ENCODE results near the gene VCL.

VCL gene

DNA sequence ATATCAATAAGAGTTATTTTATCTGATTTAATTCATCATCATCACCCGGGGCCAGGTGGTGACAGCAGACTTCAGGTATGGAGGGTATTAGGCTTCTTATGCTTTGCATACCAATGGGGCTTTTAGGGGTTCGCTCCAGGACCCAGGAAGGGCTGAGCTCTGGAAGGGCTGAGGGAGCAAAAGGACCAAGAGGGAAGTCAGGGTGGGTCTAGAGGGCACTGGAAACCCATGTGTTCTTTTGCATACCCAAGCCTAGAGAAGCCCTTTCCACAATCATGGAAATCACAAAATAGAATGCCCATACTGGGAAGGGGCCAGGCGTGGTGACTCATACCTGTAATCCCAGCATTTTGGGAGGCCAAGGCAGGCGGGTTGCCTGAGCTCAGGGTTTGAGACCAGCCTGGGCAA is 30.9 kb upstream of the VCL start:
- H3K4me1 Mint-ChIP-seq (ENCODE audit: low read depth): peaks cover 17% of the 10 kb centered on the region
- H3K27ac Mint-ChIP-seq: no peak overlapping the region
- H3K4me3 Mint-ChIP-seq: no peak overlapping the region

DNA sequence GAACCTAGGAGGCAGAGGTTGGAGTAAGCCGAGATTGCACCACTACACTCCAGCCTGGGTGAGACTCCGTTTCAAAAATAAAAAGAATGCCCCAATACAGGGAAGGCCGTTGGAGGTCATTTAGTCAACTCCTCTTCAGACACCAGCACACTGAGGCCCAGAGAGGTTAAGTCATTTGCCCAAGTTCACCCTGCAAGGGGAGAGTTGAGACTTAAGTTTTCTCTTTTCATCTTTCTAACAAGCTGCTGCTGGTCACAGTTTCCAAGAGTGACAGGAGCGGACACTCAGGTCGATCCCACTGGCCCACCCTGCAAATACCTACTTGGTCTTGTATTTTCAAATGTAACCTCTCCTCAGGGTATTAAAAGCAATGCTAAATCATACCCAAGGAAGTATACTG is 30.4 kb upstream of the VCL start:
- H3K4me1 Mint-ChIP-seq (ENCODE audit: low read depth): peaks cover 17% of the 10 kb centered on the region
- no peak overlapping the region for H3K27ac Mint-ChIP-seq

More for the DNA sequence above, 30.9 kb upstream of the VCL start:
- Mint-ChIP-seq H3K9me3 (no peaks in the 10 kb centered on the region), H3K27me3 (no peaks in the 10 kb centered on the region), H3K36me3 (ENCODE audit: low read depth) (no peaks in the 10 kb centered on the region)

DNA sequence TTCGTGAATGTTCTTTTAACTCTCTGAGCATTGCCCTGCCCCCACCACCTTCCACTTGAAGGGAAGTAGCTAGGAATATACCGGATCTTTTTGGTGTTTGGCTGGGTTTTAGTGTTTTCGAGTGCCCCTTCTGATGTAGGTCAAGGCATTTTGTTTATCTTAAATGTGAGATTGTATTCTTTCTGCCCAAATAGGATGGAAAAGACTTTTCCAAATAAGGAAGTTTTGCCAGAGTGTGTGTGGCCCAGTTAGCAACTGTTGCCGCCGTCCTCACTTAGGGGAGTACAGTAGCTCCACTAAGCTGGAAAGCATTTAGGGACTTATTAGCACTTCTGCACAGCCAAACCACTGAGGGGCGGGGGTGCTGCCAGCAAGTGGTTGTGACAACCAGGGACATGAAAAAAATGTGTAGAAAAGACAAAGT is 29.8 kb upstream of the VCL start:
- H3K4me1 Mint-ChIP-seq (ENCODE audit: low read depth): peaks cover 17% of the 10 kb centered on the region
- H3K27me3 Mint-ChIP-seq: no peaks in the 10 kb centered on the region
- no peak overlapping the region for H3K27ac Mint-ChIP-seq
- H3K9me3 Mint-ChIP-seq: no peaks in the 10 kb centered on the region
- no peak overlapping the region for H3K4me3 Mint-ChIP-seq
- H3K36me3 Mint-ChIP-seq (ENCODE audit: low read depth): no peaks in the 10 kb centered on the region

More for the DNA sequence above, 30.4 kb upstream of the VCL start:
- H3K9me3 Mint-ChIP-seq: no peaks in the 10 kb centered on the region
- H3K27me3 Mint-ChIP-seq: no peaks in the 10 kb centered on the region
- no peak overlapping the region for H3K4me3 Mint-ChIP-seq
- H3K36me3 Mint-ChIP-seq (ENCODE audit: low read depth): no peaks in the 10 kb centered on the region

DNA sequence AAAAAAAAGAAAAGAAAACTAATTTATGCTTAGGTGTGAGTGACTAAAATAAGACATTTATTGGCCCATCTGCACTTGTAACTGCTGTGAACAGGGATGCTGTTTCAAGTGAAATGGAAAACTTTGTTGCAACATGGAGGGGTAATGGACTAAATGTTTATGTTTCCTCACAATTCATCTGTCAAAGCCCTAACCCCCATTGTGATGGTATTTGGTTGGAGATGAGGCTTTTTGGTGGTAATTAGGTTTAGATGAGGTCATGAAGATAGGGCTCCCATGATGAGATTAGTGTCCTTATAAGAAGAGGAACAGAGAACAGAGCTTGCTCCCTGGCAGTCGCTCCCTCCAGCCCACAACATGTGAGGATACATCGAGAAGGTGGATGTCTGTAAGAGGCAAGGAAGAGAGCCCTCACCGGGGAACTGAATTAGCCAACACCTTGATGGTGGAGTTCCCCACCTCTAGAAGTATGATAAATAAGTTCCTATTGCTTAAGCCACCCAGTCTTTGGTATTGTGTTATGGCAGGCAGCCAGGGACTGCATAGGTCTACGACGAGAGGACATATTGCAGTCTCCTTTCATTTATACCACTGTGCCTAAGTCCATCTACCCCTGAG is 28.6 kb upstream of the VCL start:
- H3K4me3 Mint-ChIP-seq: no peak overlapping the region
- no peaks in the 10 kb centered on the region for H3K27me3 Mint-ChIP-seq
- no peak overlapping the region for H3K27ac Mint-ChIP-seq
- peaks cover 27% of the 10 kb centered on the region for H3K4me1 Mint-ChIP-seq (ENCODE audit: low read depth)
- H3K9me3 Mint-ChIP-seq: no peaks in the 10 kb centered on the region
- no peaks in the 10 kb centered on the region for H3K36me3 Mint-ChIP-seq (ENCODE audit: low read depth)

DNA sequence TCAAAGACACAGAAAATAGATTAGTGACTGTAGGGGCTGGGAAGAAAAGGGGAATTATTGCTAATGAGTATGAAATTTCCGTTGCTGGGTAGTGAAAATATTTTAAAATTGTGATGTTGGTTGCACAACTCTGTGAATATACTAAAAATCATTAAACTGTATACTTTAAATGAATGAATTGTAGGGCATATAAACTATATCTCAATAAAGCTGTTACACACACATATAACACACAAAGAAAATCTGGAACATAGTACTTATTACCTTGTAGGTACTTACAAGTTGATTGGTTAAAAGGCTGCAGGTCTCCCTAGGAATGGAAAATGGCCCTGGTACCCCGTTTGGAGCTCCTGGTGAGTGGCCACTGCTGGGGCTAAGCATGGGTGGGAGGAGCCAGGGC is 27.1 kb upstream of the VCL start:
- Mint-ChIP-seq H3K36me3 (ENCODE audit: low read depth) (no peaks in the 10 kb centered on the region), H3K27me3 (no peaks in the 10 kb centered on the region), H3K27ac (no peak overlapping the region), H3K9me3 (no peaks in the 10 kb centered on the region), H3K4me1 (ENCODE audit: low read depth) (peaks cover 32% of the 10 kb centered on the region), H3K4me3 (no peak overlapping the region)

DNA sequence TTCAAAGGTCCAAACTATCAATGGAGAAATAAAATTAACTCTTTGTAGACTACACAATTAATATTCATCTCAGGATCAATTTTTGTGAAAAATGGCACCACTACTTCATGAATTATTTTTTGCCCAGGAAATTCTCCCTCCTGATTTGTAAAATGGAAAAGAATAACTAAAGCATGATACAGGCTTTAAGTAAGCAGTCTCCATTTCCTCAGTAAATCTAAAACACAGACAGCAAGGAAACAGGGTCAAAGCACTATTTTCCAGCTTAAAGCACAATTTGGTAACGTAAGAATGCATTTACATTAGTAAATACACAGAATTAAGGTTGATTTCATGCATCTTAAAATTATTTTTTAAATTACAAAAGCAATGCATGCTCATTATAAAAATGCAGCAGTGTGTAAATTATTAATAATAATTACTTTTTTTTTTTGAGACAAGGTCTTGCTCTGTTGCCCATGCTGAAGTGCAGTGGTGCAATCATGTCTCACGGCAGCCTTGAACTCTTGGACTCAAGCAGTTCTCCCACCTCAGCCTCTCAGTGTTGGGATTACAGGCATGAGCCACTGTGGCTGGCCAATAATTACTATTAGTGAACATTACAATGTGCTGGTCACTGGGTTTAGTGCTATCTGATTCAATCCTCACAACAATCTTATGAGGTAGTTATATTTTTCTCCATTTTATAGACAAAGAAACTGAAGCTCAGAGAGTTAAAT is 26.1 kb upstream of the VCL start:
- no peak overlapping the region for H3K4me3 Mint-ChIP-seq
- H3K27ac Mint-ChIP-seq: no peak overlapping the region
- no peaks in the 10 kb centered on the region for H3K27me3 Mint-ChIP-seq
- H3K4me1 Mint-ChIP-seq (ENCODE audit: low read depth): peaks cover 32% of the 10 kb centered on the region
- no peaks in the 10 kb centered on the region for H3K9me3 Mint-ChIP-seq
- no peaks in the 10 kb centered on the region for H3K36me3 Mint-ChIP-seq (ENCODE audit: low read depth)

DNA sequence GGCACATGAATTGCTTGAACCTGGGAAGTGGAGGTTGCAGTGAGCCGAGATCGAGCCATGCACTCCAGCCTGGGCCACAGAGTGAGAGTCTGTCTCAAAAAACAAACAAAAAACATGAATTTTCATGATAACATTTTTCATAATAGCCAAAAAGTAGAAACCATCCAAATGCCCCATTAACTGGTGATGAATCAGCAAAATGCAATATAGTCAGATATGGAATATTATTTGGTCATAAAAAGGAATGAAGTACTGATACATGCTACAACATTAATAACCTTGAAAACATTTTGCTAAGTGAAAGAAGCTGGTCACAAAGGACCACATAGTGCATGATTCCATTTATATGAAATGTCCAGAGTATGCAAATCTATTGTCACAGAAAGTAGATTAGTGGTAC is 24.5 kb upstream of the VCL start:
- H3K9me3 Mint-ChIP-seq: no peaks in the 10 kb centered on the region
- H3K4me1 Mint-ChIP-seq (ENCODE audit: low read depth): peaks cover 25% of the 10 kb centered on the region
- no peak overlapping the region for H3K27ac Mint-ChIP-seq
- no peaks in the 10 kb centered on the region for H3K36me3 Mint-ChIP-seq (ENCODE audit: low read depth)
- no peaks in the 10 kb centered on the region for H3K27me3 Mint-ChIP-seq
- H3K4me3 Mint-ChIP-seq: no peak overlapping the region

DNA sequence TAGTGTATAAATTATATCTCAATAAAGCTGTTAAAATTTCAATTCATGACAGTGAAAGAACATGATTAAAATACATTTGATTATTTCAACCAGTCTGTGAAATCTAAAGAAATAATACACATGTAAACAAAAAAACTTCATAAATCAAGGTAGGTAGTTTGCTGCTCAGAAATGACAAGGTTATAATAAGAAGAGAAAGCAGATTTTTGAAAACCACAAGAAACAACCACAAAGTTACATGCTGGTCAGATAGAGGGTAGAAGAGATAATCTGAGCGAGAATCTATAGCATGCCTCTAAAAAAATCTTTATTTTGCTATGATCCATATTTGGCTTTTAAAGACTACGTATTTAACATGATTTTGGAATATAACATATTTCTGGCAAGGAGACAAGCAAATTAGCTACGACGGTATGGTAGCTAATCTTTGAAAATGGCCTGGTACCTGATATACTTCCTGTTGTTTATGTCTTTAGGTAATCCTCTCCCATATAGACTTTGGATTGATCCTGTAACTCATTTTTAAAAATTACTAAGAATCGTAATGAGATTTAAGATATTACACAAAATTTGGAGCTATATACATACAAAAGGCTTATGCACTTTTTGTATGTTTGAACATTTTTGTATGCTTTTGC is 23.5 kb upstream of the VCL start:
- Mint-ChIP-seq H3K9me3 (no peaks in the 10 kb centered on the region), H3K4me1 (ENCODE audit: low read depth) (peaks cover 25% of the 10 kb centered on the region), H3K4me3 (no peak overlapping the region), H3K36me3 (ENCODE audit: low read depth) (no peaks in the 10 kb centered on the region), H3K27me3 (no peaks in the 10 kb centered on the region), H3K27ac (no peak overlapping the region)

DNA sequence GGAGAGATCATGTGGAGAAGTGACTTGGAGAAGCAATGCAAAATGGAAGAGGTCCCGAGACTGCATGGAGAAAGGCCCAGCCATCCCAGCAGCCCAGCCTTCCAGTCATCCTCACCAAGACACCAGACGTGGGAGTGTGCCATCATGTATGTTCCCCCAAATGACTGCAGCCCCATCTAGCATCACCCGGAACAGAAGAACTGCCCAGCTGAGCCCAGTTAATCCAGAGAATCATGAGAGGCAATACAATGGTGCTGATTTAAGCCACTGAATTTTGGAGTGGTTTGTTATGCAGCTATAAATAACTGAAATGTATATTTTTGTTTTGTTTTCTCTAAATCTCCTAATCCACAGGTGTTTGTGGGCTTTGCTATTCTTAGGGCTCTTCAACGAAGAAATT is 22.5 kb upstream of the VCL start:
- no peak overlapping the region for H3K4me3 Mint-ChIP-seq
- no peaks in the 10 kb centered on the region for H3K9me3 Mint-ChIP-seq
- H3K36me3 Mint-ChIP-seq (ENCODE audit: low read depth): no peaks in the 10 kb centered on the region
- peaks cover 23% of the 10 kb centered on the region for H3K4me1 Mint-ChIP-seq (ENCODE audit: low read depth)
- H3K27ac Mint-ChIP-seq: no peak overlapping the region
- H3K27me3 Mint-ChIP-seq: no peaks in the 10 kb centered on the region

DNA sequence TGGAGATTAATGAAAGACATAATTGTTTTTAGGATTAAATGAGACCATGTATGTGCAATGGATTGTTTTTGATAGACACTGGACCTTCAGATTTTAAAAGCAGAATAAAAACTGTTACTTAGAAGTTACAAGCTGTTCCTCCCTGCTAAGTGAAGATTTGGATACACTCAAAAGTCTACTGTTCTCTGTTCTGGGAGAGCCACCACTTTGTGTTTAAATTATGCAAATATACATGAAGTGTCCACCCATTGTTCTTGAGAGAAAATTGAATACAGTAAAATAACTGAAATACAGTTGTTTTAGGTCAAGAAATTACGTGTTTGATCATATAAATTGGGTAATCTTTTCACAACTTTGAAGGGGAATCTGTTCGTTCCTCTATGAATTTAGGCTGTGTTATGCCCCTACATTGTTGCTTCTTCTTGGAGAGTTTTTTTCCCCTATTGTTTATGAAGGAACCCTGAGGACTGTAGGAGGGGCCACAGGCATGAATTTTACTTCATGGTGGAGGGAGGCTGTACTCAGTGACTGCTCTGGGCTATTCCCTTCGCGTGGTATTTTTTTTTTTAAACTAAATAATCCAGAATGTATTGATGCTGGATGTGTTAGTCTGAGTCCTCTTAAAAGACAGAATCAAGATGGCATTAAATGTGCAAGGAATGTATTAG is 18.6 kb upstream of the VCL start:
- Mint-ChIP-seq H3K4me1 (ENCODE audit: low read depth) (peaks cover 20% of the 10 kb centered on the region), H3K27ac (no peak overlapping the region), H3K4me3 (no peak overlapping the region), H3K27me3 (no peaks in the 10 kb centered on the region), H3K9me3 (no peaks in the 10 kb centered on the region), H3K36me3 (ENCODE audit: low read depth) (no peaks in the 10 kb centered on the region)

DNA sequence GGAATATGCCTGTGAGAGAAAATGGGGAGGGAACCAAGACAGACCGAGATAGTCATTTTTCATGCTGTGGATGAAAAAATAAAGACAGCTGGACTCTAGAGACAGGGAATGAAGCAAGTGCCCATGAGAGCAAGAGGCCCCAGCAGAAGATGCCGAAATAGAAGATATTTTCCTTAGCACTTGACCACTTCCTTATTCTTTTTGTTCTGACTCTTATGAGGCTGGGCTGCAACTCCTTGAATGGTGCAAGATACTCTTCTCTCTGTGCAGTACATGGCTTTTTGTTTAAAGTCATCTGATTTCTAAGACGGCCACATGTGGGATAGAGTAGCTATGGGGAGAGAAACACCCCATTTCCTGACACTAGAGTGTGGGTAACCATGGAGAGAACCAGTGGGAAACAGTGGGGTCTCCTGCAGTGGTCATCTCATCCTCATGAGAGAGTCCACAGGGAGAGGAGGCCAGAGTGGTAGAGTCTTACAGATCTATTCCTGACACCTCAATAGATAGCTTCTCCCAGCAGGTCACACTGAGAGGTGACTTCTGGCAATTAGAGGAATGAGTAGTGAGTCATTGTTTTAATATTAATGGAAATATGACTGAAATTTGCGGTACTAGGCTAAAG is 18.0 kb upstream of the VCL start:
- H3K4me3 Mint-ChIP-seq: no peak overlapping the region
- H3K27ac Mint-ChIP-seq: no peak overlapping the region
- peaks cover 14% of the 10 kb centered on the region for H3K4me1 Mint-ChIP-seq (ENCODE audit: low read depth)
- H3K9me3 Mint-ChIP-seq: no peaks in the 10 kb centered on the region
- H3K27me3 Mint-ChIP-seq: no peaks in the 10 kb centered on the region
- H3K36me3 Mint-ChIP-seq (ENCODE audit: low read depth): no peaks in the 10 kb centered on the region

DNA sequence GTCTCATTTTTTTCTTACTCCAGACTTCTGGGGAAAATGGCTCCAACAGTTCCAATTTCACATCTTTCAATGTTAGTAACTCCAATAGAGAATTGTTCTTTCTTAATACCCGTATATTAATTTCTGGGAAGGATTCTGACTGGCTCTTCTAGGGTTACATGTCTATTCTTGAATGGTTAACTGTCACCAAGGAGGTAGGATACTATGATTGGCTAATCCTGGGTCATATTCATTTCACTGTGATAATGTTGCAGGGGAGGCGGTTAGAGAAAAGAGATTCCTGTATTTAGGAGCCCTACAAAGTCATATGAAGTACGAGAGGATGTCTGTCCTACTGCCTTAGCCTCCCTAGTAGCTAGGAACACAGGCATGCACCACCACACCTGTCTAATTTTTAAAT is 16.1 kb upstream of the VCL start:
- H3K36me3 Mint-ChIP-seq (ENCODE audit: low read depth): no peaks in the 10 kb centered on the region
- H3K4me1 Mint-ChIP-seq (ENCODE audit: low read depth): peaks cover 14% of the 10 kb centered on the region
- H3K9me3 Mint-ChIP-seq: no peaks in the 10 kb centered on the region
- no peak overlapping the region for H3K4me3 Mint-ChIP-seq
- H3K27me3 Mint-ChIP-seq: no peaks in the 10 kb centered on the region
- H3K27ac Mint-ChIP-seq: no peak overlapping the region

DNA sequence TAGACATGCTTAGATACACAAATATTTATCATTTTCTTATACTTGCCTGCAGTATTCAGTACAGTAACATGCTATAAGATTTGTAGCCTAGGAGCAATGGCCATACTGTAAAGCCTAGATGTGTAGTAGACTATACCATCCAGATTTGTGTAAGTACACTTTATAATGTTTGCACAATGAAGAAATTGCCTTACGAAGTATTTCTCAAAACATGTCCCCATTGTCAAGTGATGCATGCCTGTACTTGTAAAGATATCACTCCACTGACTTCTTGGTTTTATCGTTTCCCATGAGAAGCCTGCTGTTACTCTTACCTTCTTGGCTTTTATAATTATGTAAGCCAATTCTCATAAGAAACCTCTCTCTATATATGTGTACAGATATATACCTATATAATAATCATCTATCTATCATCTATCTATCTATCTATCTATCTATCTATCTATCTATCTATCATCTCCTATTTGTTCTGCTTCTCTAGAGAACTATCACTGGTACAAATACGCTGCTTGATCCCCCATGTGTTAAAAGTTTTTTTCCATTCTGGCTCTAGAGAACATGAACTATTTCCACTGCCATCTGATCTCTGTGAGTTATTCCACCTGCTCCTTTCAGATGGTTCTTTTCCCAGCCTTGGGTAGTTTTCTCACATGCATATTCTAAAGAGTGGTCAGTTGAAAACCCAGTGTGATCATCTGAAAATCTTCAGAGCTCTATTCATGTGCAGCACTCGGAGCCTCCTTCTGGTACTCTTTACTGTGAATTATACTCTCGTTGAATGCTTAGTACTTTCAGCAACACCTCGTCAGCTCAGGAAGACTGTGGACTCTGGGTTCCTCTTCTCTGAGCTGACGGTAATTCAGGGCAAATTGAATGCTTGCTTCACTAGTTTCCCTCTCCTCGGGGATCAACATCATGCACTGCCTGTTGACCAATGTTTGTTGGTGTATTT is 14.5 kb upstream of the VCL start:
- H3K27ac Mint-ChIP-seq: no peak overlapping the region

DNA sequence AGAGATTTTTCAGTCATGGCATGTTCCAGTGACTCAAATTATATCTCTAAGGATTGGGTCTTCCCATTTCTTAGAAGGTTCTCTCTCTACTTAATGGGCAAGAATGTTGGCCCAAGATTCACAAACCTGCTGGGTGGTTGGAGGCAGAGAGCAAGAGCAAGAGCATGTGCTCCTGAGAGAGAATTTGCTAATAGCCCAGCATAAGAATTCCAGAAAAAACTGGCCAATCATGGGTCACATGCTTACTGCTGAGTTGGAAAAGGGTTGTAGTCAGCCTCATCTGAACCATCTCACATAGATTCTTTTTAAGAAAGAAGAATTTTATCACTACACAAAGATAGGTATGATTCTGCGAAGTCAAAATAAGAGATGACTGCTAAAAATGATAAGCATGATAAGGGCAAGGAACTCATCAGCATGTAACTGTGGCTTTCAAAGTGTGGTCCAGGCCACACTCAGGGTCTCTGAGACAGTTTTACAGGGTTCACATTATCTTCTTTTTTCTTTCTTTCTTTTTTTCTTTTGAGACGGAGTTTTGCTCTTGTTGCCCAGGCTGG is 8.2 kb upstream of the VCL start:
- peaks cover 4% of the 10 kb centered on the region for H3K9me3 Mint-ChIP-seq
- H3K4me3 Mint-ChIP-seq: no peak overlapping the region
- H3K36me3 Mint-ChIP-seq (ENCODE audit: low read depth): no peaks in the 10 kb centered on the region
- H3K27me3 Mint-ChIP-seq: no peaks in the 10 kb centered on the region
- peaks cover 42% of the 10 kb centered on the region for H3K4me1 Mint-ChIP-seq (ENCODE audit: low read depth)
- no peak overlapping the region for H3K27ac Mint-ChIP-seq

More for the DNA sequence above, 14.5 kb upstream of the VCL start:
- Mint-ChIP-seq H3K9me3 (no peaks in the 10 kb centered on the region), H3K4me3 (no peak overlapping the region), H3K4me1 (ENCODE audit: low read depth) (peaks cover 14% of the 10 kb centered on the region), H3K36me3 (ENCODE audit: low read depth) (no peaks in the 10 kb centered on the region), H3K27me3 (no peaks in the 10 kb centered on the region)
